Hypothalamus (tissue), 51 donors: ENCODE data around the gene VGLL2.
A peak's percentile ranks its signal among the peaks of the same experiment; 100 is the strongest.
"Not testable (repeated sequence)": the region's sequence is repeated elsewhere in the genome, so short reads cannot be mapped to it uniquely, and the experiment has no call there.

Experiments used
- DNase-seq, 51 donors: peaks; one replicate each; lab custom pipeline; 2025; lab: John Stamatoyannopoulos, UW

VGLL2 gene

GRCh38 chr6:117265410-117266256 is at the start of gene VGLL2:
TSS of gene VGLL2 (plus strand) at chr6:117265558. CDS start at chr6:117265764, 206 bp downstream.
- DNase-seq, result peak in 12 of 51 donors; percentile 1 to 29 (median 13)

GRCh38 chr6:117222861-117223260 is 42.5 kb upstream of the VGLL2 start:
- no peak for DNase-seq

GRCh38 chr6:117226778-117227177 is 38.6 kb upstream of the VGLL2 start:
- no peak for DNase-seq

- DNase-seq, result no peak
Observed at GRCh38 chr6:117227245-117227962, 38.0 kb upstream of the VGLL2 start.

GRCh38 chr6:117228202-117228601 is 37.2 kb upstream of the VGLL2 start:
- no peak for DNase-seq

GRCh38 chr6:117229870-117230269 is 35.5 kb upstream of the VGLL2 start:
- no peak for DNase-seq

- no peak for DNase-seq
Observed at GRCh38 chr6:117231466-117231865, 33.9 kb upstream of the VGLL2 start.

GRCh38 chr6:117232196-117232595 is 33.2 kb upstream of the VGLL2 start:
- DNase-seq, result no peak

- DNase-seq, result no peak
Observed at GRCh38 chr6:117233145-117233544, 32.2 kb upstream of the VGLL2 start.

GRCh38 chr6:117237561-117237960 is 27.8 kb upstream of the VGLL2 start:
- DNase-seq, result no peak

- not testable (repeated sequence) for DNase-seq
Observed at GRCh38 chr6:117244571-117244970, 20.8 kb upstream of the VGLL2 start.

- not testable (repeated sequence) for DNase-seq
Observed at GRCh38 chr6:117244979-117245378, 20.4 kb upstream of the VGLL2 start.

GRCh38 chr6:117253785-117254184 is 11.6 kb upstream of the VGLL2 start:
- no peak for DNase-seq

- no peak for DNase-seq
Observed at GRCh38 chr6:117262799-117263198, 2.6 kb upstream of the VGLL2 start.

- DNase-seq, result no peak
Observed at GRCh38 chr6:117263353-117263927, 1.9 kb upstream of the VGLL2 start.

GRCh38 chr6:117264369-117264691 is 1.0 kb upstream of the VGLL2 start:
- no peak for DNase-seq

- peak in 1 of 51 donors; percentile 11 for DNase-seq
Observed at GRCh38 chr6:117264692-117265409, 507 bp upstream of the VGLL2 start.

- DNase-seq, result no peak
Observed at GRCh38 chr6:117266257-117267053, 1.1 kb downstream of the VGLL2 start.

GRCh38 chr6:117267054-117267347 is 1.6 kb downstream of the VGLL2 start:
- no peak for DNase-seq

- DNase-seq, result no peak
Observed at GRCh38 chr6:117267766-117268534, 2.6 kb downstream of the VGLL2 start.
